Activated CD8-positive, alpha-beta memory T cell treated with anti-CD3 and anti-CD28 coated beads, Interleukin-2, amount 50 U/mL, for 24 hours (primary cell): ENCODE measurements around the gene NPPA.

Experiments
- DNase-seq: peaks from one replicate; pipeline ENCODE4 v3.0.0-alpha.2; 2020; ENCODE audit errors: extremely low read depth

NPPA gene

GRCh38 chr1:11874258-11874562 lies 26.6 kb upstream of the NPPA start:
- DNase-seq: no peak

- DNase-seq: no peak
Measured at GRCh38 chr1:11873395-11874257, 26.0 kb upstream of the NPPA start.

- DNase-seq: no peak
Measured at GRCh38 chr1:11872545-11872944, 25.0 kb upstream of the NPPA start.

- no peak for DNase-seq
Measured at GRCh38 chr1:11869650-11870207, 22.1 kb upstream of the NPPA start.

GRCh38 chr1:11869104-11869503 lies 21.5 kb upstream of the NPPA start:
- DNase-seq: no peak

GRCh38 chr1:11868331-11868980 lies 20.9 kb upstream of the NPPA start:
- DNase-seq: no peak

- no peak for DNase-seq
Measured at GRCh38 chr1:11862890-11863289, 15.3 kb upstream of the NPPA start.

- no peak for DNase-seq
Measured at GRCh38 chr1:11860587-11860986, 13.0 kb upstream of the NPPA start.

GRCh38 chr1:11860083-11860482 lies 12.5 kb upstream of the NPPA start:
- DNase-seq: no peak

- DNase-seq: peak; percentile 33
Measured at GRCh38 chr1:11858968-11859871, 11.6 kb upstream of the NPPA start.

GRCh38 chr1:11858613-11858967 lies 11.0 kb upstream of the NPPA start, which contains the start of gene NPPB:
Gene NPPB (minus strand): TSS chr1:11858945. CDS start chr1:11858833, 112 bp downstream.
- no peak for DNase-seq

GRCh38 chr1:11858158-11858557 lies 10.6 kb upstream of the NPPA start:
- DNase-seq: no peak

GRCh38 chr1:11857164-11857851 lies 9.7 kb upstream of the NPPA start:
- DNase-seq: no peak

GRCh38 chr1:11856698-11857097 lies 9.1 kb upstream of the NPPA start:
- no peak for DNase-seq

GRCh38 chr1:11855430-11855829 lies 7.8 kb upstream of the NPPA start:
- DNase-seq: no peak

- no peak for DNase-seq
Measured at GRCh38 chr1:11854519-11854918, 6.9 kb upstream of the NPPA start.

GRCh38 chr1:11851180-11851579 lies 3.6 kb upstream of the NPPA start:
- no peak for DNase-seq

- DNase-seq: no peak
Measured at GRCh38 chr1:11850156-11850555, 2.6 kb upstream of the NPPA start.

GRCh38 chr1:11848373-11848700 lies 754 bp upstream of the NPPA start:
- no peak for DNase-seq

GRCh38 chr1:11845641-11846335 lies 1.8 kb downstream of the NPPA start:
- DNase-seq: no peak
